Measurements from ENCODE around the gene PINK1.
A peak's percentile ranks its signal among the peaks of the same experiment; 100 is the strongest.

DNA sequence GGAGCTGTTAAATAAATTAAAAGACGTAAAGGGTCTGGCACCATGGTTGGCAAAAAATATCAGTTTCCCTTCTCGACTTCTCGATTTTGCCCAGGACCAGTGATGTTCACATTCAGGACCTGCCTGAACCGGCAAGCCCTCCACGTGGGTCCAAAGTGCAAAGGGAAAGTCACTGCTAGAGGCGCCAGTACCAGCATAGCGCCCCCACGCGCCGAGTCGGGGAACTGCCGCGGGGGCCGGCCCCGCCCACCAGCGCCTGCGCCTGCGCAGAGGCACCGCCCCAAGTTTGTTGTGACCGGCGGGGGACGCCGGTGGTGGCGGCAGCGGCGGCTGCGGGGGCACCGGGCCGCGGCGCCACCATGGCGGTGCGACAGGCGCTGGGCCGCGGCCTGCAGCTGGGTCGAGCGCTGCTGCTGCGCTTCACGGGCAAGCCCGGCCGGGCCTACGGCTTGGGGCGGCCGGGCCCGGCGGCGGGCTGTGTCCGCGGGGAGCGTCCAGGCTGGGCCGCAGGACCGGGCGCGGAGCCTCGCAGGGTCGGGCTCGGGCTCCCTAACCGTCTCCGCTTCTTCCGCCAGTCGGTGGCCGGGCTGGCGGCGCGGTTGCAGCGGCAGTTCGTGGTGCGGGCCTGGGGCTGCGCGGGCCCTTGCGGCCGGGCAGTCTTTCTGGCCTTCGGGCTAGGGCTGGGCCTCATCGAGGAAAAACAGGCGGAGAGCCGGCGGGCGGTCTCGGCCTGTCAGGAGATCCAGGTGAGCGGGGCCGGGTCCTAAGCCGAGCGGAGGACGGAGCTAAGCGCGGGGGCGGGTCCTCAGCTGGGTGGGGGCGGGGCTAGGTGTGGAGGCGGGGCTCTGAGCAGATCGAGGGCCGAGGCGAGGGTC lies at the start of gene PINK1:
- no peak for TF ChIP-seq ZSCAN30 (tag by site-specific recombination; IDR thresholded peaks at IDR 0.05)
- no peak for TF ChIP-seq ZNF510 (tag by site-specific recombination; IDR thresholded peaks at IDR 0.05; ENCODE audit: insufficient replicate concordance)
- no peak for TF ChIP-seq GFI1B (tag by site-specific recombination; IDR thresholded peaks at IDR 0.05)
- TF ChIP-seq, protein P1, sequence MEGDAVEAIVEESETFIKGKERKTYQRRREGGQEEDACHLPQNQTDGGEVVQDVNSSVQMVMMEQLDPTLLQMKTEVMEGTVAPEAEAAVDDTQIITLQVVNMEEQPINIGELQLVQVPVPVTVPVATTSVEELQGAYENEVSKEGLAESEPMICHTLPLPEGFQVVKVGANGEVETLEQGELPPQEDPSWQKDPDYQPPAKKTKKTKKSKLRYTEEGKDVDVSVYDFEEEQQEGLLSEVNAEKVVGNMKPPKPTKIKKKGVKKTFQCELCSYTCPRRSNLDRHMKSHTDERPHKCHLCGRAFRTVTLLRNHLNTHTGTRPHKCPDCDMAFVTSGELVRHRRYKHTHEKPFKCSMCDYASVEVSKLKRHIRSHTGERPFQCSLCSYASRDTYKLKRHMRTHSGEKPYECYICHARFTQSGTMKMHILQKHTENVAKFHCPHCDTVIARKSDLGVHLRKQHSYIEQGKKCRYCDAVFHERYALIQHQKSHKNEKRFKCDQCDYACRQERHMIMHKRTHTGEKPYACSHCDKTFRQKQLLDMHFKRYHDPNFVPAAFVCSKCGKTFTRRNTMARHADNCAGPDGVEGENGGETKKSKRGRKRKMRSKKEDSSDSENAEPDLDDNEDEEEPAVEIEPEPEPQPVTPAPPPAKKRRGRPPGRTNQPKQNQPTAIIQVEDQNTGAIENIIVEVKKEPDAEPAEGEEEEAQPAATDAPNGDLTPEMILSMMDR (tag by site-specific recombination; IDR thresholded peaks at IDR 0.05), result peak; percentile 94

Measured in HEK293 (cell line).